K562 (cell line): Measurements from ENCODE around the gene ZMIZ1. TPM values are rescaled to one million over a fixed set of nuclear protein-coding genes. Genes with fewer than 3 reads are reported as not detected.

Experiments
- ATAC-seq: fragments of 200-7000 bp; cut with Tn5 transposase; 3 replicates; pipeline ENCODE4 v1.9.1; 2020; ENCODE audit warnings: moderate library complexity
- BruUV-seq: library from RNA; stranded (reverse); fragments of 400-500 nt; replicated peaks from 2 replicates; lab custom pipeline; 2021; lab: Mats Ljungman, UMichigan
- CTCF ChIA-PET: fragments of 300-600 bp; formaldehyde crosslinking; extraction: SDS; loops from one replicate; lab custom pipeline; 2021; ENCODE audit warnings: low intra/inter-chr PET ratio; lab: Yijun Ruan, JAX
- POLR2A ChIA-PET: fragments of 300-600, 350-650 bp; sonication (Branson Sonifier 250); formaldehyde crosslinking; extraction: SDS; loops from one replicate; lab custom pipeline; 2021; ENCODE audit warnings: antibody characterized with exemption, inconsistent platforms; lab: Yijun Ruan, JAX
- DNase-seq, 4 experiments: peaks; one replicate each; pipeline versions ENCODE4 v3.0.0 to v3.0.0-alpha.2; 2011 to 2018; ENCODE audit warnings: low spot score in 3 of 4, mixed read lengths in 3 of 4; ENCODE audit errors: extremely low read depth in 1 of 4
- FAIRE-seq: peaks from 2 replicates; lab custom pipeline; 2011; peaks lifted over from hg19 to GRCh38; lab: Jason Lieb, UNC
- H2AFZ ChIP-seq: 2 replicates; pipeline ENCODE4 v1.6.0; 2011; ENCODE audit warnings: low read depth, low read length, control low read depth, inconsistent platforms
- H3K27ac ChIP-seq: fragments of 200-600 bp; 3 replicates; pipeline ENCODE4 v1.8.0; 2011; ENCODE audit warnings: low read depth, mild to moderate bottlenecking, control low read depth, inconsistent platforms, low read length, moderate library complexity, mixed read lengths; ENCODE audit errors: extremely low read depth
- H3K27me3 ChIP-seq, 2 experiments: fragments of 300-600 bp in 1 of 2; 2 replicates in 1 of 2; 3 replicates in 1 of 2; pipeline versions ENCODE4 v1.6.0 to v1.8.0; 2011; ENCODE audit warnings: inconsistent platforms in 2 of 2, low read length in 2 of 2, mild to moderate bottlenecking in 1 of 2, mixed read lengths in 1 of 2, moderate library complexity in 1 of 2; ENCODE audit not compliant: control insufficient read depth in 2 of 2, insufficient read depth in 2 of 2
- H3K36me3 ChIP-seq: fragments of 300-600 bp; 3 replicates; pipeline ENCODE4 v1.8.0; 2011; ENCODE audit warnings: mild to moderate bottlenecking, low read length, inconsistent platforms; ENCODE audit not compliant: control insufficient read depth, insufficient read depth
- H3K4me1 ChIP-seq, 2 experiments: fragments of 200-600 bp in 1 of 2; replicated peaks in 1 of 2; 2 replicates in 1 of 2; 3 replicates in 1 of 2; pipeline versions ENCODE4 v1.5.1 to v1.8.0; 2011; ENCODE audit warnings: inconsistent platforms in 2 of 2, low read length in 2 of 2, mild to moderate bottlenecking in 1 of 2, mixed read lengths in 1 of 2, moderate library complexity in 1 of 2; ENCODE audit not compliant: control insufficient read depth in 2 of 2, insufficient read depth in 2 of 2
- H3K4me2 ChIP-seq: 2 replicates; pipeline ENCODE4 v1.6.1; 2011; ENCODE audit warnings: low read length, control low read depth, inconsistent platforms, mixed read lengths; ENCODE audit not compliant: insufficient read depth
- H3K4me3 ChIP-seq: fragments of 200-600 bp; sonication (generic), shearing (Covaris generic); 2 replicates; pipeline ENCODE4 v1.5.1; 2016; ENCODE audit warnings: control low read depth, inconsistent platforms
- H3K79me2 ChIP-seq: fragments of 200-600 bp; 3 replicates; pipeline ENCODE4 v1.8.0; 2011; ENCODE audit warnings: low read length, inconsistent platforms; ENCODE audit not compliant: control insufficient read depth, insufficient read depth
- H3K9ac ChIP-seq, 2 experiments: 2 replicates each; pipeline versions ENCODE4 v1.6.0 to v1.6.1; 2011; ENCODE audit warnings: low read depth in 2 of 2, low read length in 2 of 2, control low read depth in 1 of 2, inconsistent platforms in 1 of 2, mild to moderate bottlenecking in 1 of 2, mixed read lengths in 1 of 2; ENCODE audit not compliant: insufficient read depth in 1 of 2
- H3K9me1 ChIP-seq: one replicate; pipeline ENCODE4 v1.6.0; 2011; ENCODE audit warnings: inconsistent platforms, mild to moderate bottlenecking, low read length, moderate library complexity; ENCODE audit not compliant: control insufficient read depth, insufficient read depth
- H3K9me3 ChIP-seq: replicated peaks from 2 replicates; pipeline ENCODE4 v1.5.1; 2011; ENCODE audit warnings: low read depth, low read length, inconsistent platforms; ENCODE audit not compliant: control insufficient read depth, insufficient read depth
- H4K20me1 ChIP-seq: replicated peaks from 2 replicates; pipeline ENCODE4 v1.6.1; 2011; ENCODE audit warnings: low read length, inconsistent platforms, mixed read lengths; ENCODE audit not compliant: control insufficient read depth, insufficient read depth
- FUS ChIP-seq: fragments of 200-400 bp; formaldehyde crosslinking; optimal IDR thresholded peaks from 2 replicates; pipeline ENCODE3; 2017; ENCODE audit warnings: low read depth, low read length
- NFIC ChIP-seq: fragments of 450-650 bp; IDR thresholded peaks from 2 replicates; pipeline ENCODE4 v1.6.1; 2017; ENCODE audit warnings: mild to moderate bottlenecking, inconsistent platforms
- SMAD3 ChIP-seq: fragments of 450-650 bp; formaldehyde crosslinking; conservative IDR thresholded peaks from 2 replicates; pipeline ENCODE4 v1.4.0; 2020; ENCODE audit warnings: mild to moderate bottlenecking
- STAT5B ChIP-seq: fragments of 250-450 bp; sonication (Bioruptor Pico); IDR thresholded peaks from 2 replicates; pipeline ENCODE4 v1.8.0; 2021; ENCODE audit warnings: mild to moderate bottlenecking, inconsistent platforms
- ZNF165 ChIP-seq: fragments of 250-450 bp; sonication (Bioruptor Pico); IDR thresholded peaks from 2 replicates; pipeline ENCODE4 v1.4.0; 2020; ENCODE audit warnings: borderline replicate concordance
- ZNF239 ChIP-seq: fragments of 250-450 bp; sonication (Bioruptor Pico); IDR thresholded peaks from 2 replicates; pipeline ENCODE4 v1.4.0; 2020; ENCODE audit warnings: mild to moderate bottlenecking
- ZNF57 ChIP-seq: fragments of 450-650 bp; formaldehyde crosslinking; IDR thresholded peaks from 2 replicates; pipeline ENCODE4 v1.4.0; 2020; ENCODE audit warnings: mild to moderate bottlenecking, moderate library complexity
- WGBS: fragments of 100-300 bp; shearing (Covaris generic); methylation state at CpG from one replicate; pipeline ENCODE4 v1.1.6; 2016; ENCODE audit warnings: low coverage, mixed read lengths; ENCODE audit not compliant: insufficient coverage; ENCODE audit errors: missing lambda C conversion rate; 5-methylcytosine and 5-hydroxymethylcytosine counted together
- in situ Hi-C: fragments of 300-500 bp; cut with MboI; formaldehyde crosslinking; loops from 4 replicates; pipeline ENCODE4 v1.15.0; 2018; ENCODE audit warnings: inconsistent platforms, mixed read lengths
- intact Hi-C: fragments of 100-400 bp; cut with micrococcal nuclease; formaldehyde crosslinking; loops from 2 replicates; pipeline ENCODE4 v1.14.2; 2022
- polyA plus RNA-seq, 8 experiments: library from polyadenylated mRNA; depleted of rRNA in 4 of 8; stranded (reverse) in 5 of 8; unstranded in 3 of 8; fragments of >200 nt; fragmentation: Nextera tagmentation in 2 of 8; fragmentation: Illumina TruSeq in 1 of 8; extraction: Ambion mirVana in 2 of 8; extraction: Trizol in 1 of 8; gene quantifications; 2 replicates each; pipeline versions ENCODE4 v1.2.1 to v1.2.3, GENCODE V29; 2011 to 2014; ENCODE audit warnings: inconsistent platforms in 1 of 8, missing spikeins in 1 of 8
- total RNA-seq, 7 experiments: library from RNA; depleted of rRNA in 6 of 7; stranded (reverse); fragments of >200 nt in 6 of 7; fragmentation: Illumina TruSeq in 2 of 7; extraction: Trizol in 2 of 7; gene quantifications; 2 replicates each; pipeline versions ENCODE4 v1.2.1 to v1.2.3, GENCODE V29; 2011 to 2021; ENCODE audit warnings: low replicate concordance in 1 of 7
- TF ChIP-seq, protein P1 (sequence below): fragments of 450-650 bp; IDR thresholded peaks from 2 replicates; pipeline ENCODE4 v1.6.1; 2016; ENCODE audit warnings: mild to moderate bottlenecking
- TF ChIP-seq, protein P2 (sequence below): fragments of 250-450 bp; sonication (Bioruptor Pico); IDR thresholded peaks from 2 replicates; pipeline ENCODE4 v1.8.0; 2022; ENCODE audit warnings: moderate library complexity, mild to moderate bottlenecking, inconsistent platforms
- TF ChIP-seq, protein P3 (sequence below): sonication (generic); formaldehyde crosslinking; IDR thresholded peaks from 2 replicates; pipeline ENCODE4 v1.8.0; 2022; ENCODE audit warnings: mild to moderate bottlenecking, missing genetic modification reagents
- TF ChIP-seq, protein P4 (sequence below): fragments of 450-650 bp; IDR thresholded peaks from 2 replicates; pipeline ENCODE4 v1.7.0; 2016; ENCODE audit warnings: borderline replicate concordance

ZMIZ1 gene
- total and polyA plus RNA-seq, 9 of the 15 experiments (the other 6 are each of a cell fraction or from before 2014, with no cell fraction given): 1.0 to 37.3 (median 4.3) TPM

DNA sequence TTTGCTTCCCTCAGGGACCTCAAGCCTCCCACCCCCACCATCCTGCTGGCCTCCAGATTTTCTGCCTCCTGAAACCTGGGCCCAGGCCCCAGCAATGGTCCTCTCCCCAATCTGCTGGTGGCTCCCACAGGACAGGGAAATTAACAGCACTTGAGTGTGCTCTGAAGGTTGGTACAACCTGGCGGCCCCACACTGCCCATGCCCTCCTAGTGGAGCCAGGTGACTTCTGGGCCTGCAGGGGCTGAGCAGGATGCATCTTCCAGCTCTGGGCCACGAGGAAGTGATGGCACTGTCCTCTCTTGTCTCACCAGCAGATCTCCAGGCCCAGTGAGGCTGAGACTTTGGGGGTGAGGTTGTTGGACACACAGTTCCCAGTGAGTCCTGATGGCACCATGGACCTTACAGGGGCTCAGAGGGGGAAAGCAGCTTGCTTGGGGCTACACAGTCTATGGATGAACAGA, 3.6 kb upstream of the ZMIZ1 start:
- Histone ChIP-seq H2AFZ (no peak overlapping the region), H3K9me3 (no peaks in the 10 kb centered on the region), H3K79me2 (peaks cover 12% of the 10 kb centered on the region), H3K27me3 (0 out of 5 replicates have a peak, but pooled peaks cover 0 to 9% of the 10 kb centered on the region in 2 experiments), H4K20me1 (no peaks in the 10 kb centered on the region; the same call in 1 of the 2 replicates), H3K27ac (no peak overlapping the region), H3K36me3 (no peaks in the 10 kb centered on the region), H3K4me3 (no peak overlapping the region), H3K9ac (peak overlapping the region in 1 of 2 experiments; percentile 38; a peak in 1 of 4 replicates), H3K4me2 (no peak overlapping the region), H3K4me1 (peaks cover 4 to 39% of the 10 kb centered on the region in 2 experiments; a peak in 4 of 5 replicates), H3K9me1 (no peaks in the 10 kb centered on the region)
- FAIRE-seq (no peak), ATAC-seq (no peak), DNase-seq (no peak)
- CTCF ChIA-PET: no interaction called here
- intact Hi-C loops (loop anchor here (5.0 kb wide), 2 partner anchors 43 to 82 kb away; no protein-coding TSS in a partner anchor), in situ Hi-C loops (no loop called here)
- BruUV-seq: no TSS peak
- TF ChIP-seq, protein P1, sequence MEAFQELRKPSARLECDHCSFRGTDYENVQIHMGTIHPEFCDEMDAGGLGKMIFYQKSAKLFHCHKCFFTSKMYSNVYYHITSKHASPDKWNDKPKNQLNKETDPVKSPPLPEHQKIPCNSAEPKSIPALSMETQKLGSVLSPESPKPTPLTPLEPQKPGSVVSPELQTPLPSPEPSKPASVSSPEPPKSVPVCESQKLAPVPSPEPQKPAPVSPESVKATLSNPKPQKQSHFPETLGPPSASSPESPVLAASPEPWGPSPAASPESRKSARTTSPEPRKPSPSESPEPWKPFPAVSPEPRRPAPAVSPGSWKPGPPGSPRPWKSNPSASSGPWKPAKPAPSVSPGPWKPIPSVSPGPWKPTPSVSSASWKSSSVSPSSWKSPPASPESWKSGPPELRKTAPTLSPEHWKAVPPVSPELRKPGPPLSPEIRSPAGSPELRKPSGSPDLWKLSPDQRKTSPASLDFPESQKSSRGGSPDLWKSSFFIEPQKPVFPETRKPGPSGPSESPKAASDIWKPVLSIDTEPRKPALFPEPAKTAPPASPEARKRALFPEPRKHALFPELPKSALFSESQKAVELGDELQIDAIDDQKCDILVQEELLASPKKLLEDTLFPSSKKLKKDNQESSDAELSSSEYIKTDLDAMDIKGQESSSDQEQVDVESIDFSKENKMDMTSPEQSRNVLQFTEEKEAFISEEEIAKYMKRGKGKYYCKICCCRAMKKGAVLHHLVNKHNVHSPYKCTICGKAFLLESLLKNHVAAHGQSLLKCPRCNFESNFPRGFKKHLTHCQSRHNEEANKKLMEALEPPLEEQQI: no peak
- TF ChIP-seq, protein P2, sequence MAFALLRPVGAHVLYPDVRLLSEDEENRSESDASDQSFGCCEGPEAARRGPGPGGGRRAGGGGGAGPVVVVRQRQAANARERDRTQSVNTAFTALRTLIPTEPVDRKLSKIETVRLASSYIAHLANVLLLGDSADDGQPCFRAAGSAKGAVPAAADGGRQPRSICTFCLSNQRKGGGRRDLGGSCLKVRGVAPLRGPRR: no peak
- no peak for TF ChIP-seq STAT5B (CRISPR knock-in tag)
- no peak for TF ChIP-seq ZNF165 (CRISPR knock-in tag)
- TF ChIP-seq ZNF57 (CRISPR knock-in tag): no peak
- no peak for TF ChIP-seq ZNF239
- TF ChIP-seq, protein P3, sequence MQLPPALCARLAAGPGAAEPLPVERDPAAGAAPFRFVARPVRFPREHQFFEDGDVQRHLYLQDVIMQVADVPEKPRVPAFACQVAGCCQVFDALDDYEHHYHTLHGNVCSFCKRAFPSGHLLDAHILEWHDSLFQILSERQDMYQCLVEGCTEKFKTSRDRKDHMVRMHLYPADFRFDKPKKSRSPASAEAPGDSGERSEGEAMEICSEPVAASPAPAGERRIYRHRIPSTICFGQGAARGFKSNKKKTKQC (CRISPR knock-in tag): no peak
- no peak for TF ChIP-seq NFIC
- TF ChIP-seq, protein P4, sequence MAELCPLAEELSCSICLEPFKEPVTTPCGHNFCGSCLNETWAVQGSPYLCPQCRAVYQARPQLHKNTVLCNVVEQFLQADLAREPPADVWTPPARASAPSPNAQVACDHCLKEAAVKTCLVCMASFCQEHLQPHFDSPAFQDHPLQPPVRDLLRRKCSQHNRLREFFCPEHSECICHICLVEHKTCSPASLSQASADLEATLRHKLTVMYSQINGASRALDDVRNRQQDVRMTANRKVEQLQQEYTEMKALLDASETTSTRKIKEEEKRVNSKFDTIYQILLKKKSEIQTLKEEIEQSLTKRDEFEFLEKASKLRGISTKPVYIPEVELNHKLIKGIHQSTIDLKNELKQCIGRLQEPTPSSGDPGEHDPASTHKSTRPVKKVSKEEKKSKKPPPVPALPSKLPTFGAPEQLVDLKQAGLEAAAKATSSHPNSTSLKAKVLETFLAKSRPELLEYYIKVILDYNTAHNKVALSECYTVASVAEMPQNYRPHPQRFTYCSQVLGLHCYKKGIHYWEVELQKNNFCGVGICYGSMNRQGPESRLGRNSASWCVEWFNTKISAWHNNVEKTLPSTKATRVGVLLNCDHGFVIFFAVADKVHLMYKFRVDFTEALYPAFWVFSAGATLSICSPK: no peak
- TF ChIP-seq SMAD3: no peak
- no peak for TF ChIP-seq FUS
- POLR2A ChIA-PET: interaction anchor here (0.6 to 1.7 kb wide), 3 partner anchors 18 to 124 kb away, joined by 3 to 9 read pairs (median 5); no protein-coding TSS in a partner anchor
- 31% methylated on average over 2 of the region's 2 CpGs for WGBS
